ENCODE measurements around the gene ANGPTL2.

GRCh38 chr9:127130661-127131538 lies 8.5 kb upstream of the ANGPTL2 start:
- TF ChIP-seq CTCF (IDR thresholded peaks at IDR 0.05; ENCODE audit: low read depth, low read length, poor library complexity, severe bottlenecking) = no peak
- no peak for TF ChIP-seq EZH2phosphoT487 (IDR thresholded peaks at IDR 0.05; ENCODE audit: borderline replicate concordance, low read length)
